IMR-90 (cell line): ENCODE data around the gene RGS5. TPM values are rescaled to one million over a fixed set of nuclear protein-coding genes. Genes with fewer than 3 reads are reported as not detected.

Experiments used
- ATAC-seq: fragments of 200-7000 bp; cut with Tn5 transposase; 2 replicates; pipeline ENCODE4 v1.9.1; 2020; ENCODE audit warnings: low read depth, mild to moderate bottlenecking, moderate library complexity
- BruUV-seq: library from RNA; stranded (reverse); fragments of 400-500 nt; replicated peaks from 2 replicates; lab custom pipeline; 2021; lab: Mats Ljungman, UMichigan
- CTCF ChIA-PET: fragments of 300-600 bp; formaldehyde crosslinking; extraction: SDS; loops from one replicate; lab custom pipeline; 2021; ENCODE audit warnings: antibody characterized with exemption; lab: Yijun Ruan, JAX
- POLR2A ChIA-PET: fragments of 300-600 bp; sonication (Branson Sonifier 250); formaldehyde crosslinking; loops from one replicate; lab custom pipeline; 2022; ENCODE audit warnings: antibody characterized with exemption; ENCODE audit not compliant: unreplicated experiment; lab: Charles Lee
- DNase-seq: peaks from one replicate; pipeline ENCODE4 v3.0.0; 2013
- H2AFZ ChIP-seq: replicated peaks from 2 replicates; pipeline ENCODE3; 2013; ENCODE audit warnings: low read length, mild to moderate bottlenecking; ENCODE audit not compliant: poor library complexity
- H2AK5ac ChIP-seq: 2 replicates; pipeline ENCODE4 v1.6.1; 2013; ENCODE audit warnings: low read depth, low read length, inconsistent platforms
- H2AK9ac ChIP-seq: replicated peaks from 2 replicates; pipeline ENCODE3; 2013; ENCODE audit warnings: mild to moderate bottlenecking, low read depth, low read length, moderate library complexity; ENCODE audit not compliant: poor library complexity
- H2BK120ac ChIP-seq: 2 replicates; pipeline ENCODE4 v1.6.1; 2013; ENCODE audit warnings: low read depth, low read length, inconsistent platforms
- H2BK15ac ChIP-seq: 3 replicates; pipeline ENCODE4 v1.6.1; 2013; ENCODE audit warnings: low read depth, low read length, inconsistent platforms
- H2BK20ac ChIP-seq: 2 replicates; pipeline ENCODE4 v1.6.1; 2013; ENCODE audit warnings: low read depth, mild to moderate bottlenecking, inconsistent platforms, low read length, moderate library complexity
- H2BK5ac ChIP-seq: 2 replicates; pipeline ENCODE4 v1.6.1; 2013; ENCODE audit warnings: mild to moderate bottlenecking, low read depth, low read length, inconsistent platforms; ENCODE audit not compliant: poor library complexity, severe bottlenecking
- H3K14ac ChIP-seq: replicated peaks from 2 replicates; pipeline ENCODE4 v1.6.1; 2013; ENCODE audit warnings: low read depth, low read length, inconsistent platforms
- H3K18ac ChIP-seq: 2 replicates; pipeline ENCODE4 v1.6.1; 2013; ENCODE audit warnings: low read depth, low read length, control low read depth
- H3K23ac ChIP-seq: 2 replicates; pipeline ENCODE4 v1.6.1; 2013; ENCODE audit warnings: low read depth, low read length, inconsistent platforms
- H3K27ac ChIP-seq: 2 replicates; pipeline ENCODE4 v1.5.1; 2013; ENCODE audit warnings: mild to moderate bottlenecking, control low read depth, low read length; ENCODE audit not compliant: insufficient read depth
- H3K27me3 ChIP-seq: 2 replicates; pipeline ENCODE4 v1.6.1; 2013; ENCODE audit warnings: low read length; ENCODE audit not compliant: control insufficient read depth, insufficient read depth
- H3K36me3 ChIP-seq: 2 replicates; pipeline ENCODE4 v1.6.1; 2013; ENCODE audit warnings: low read length, mixed read lengths; ENCODE audit not compliant: control insufficient read depth, insufficient read depth
- H3K4ac ChIP-seq: 2 replicates; pipeline ENCODE4 v1.6.1; 2013; ENCODE audit warnings: low read depth, low read length, inconsistent platforms
- H3K4me1 ChIP-seq: 2 replicates; pipeline ENCODE4 v1.6.1; 2013; ENCODE audit warnings: low read length, mixed read lengths; ENCODE audit not compliant: control insufficient read depth, insufficient read depth
- H3K4me2 ChIP-seq: 2 replicates; pipeline ENCODE4 v1.6.1; 2013; ENCODE audit warnings: low read depth, mild to moderate bottlenecking, control low read depth, low read length, moderate library complexity
- H3K4me3 ChIP-seq: 2 replicates; pipeline ENCODE4 v1.5.1; 2013; ENCODE audit warnings: low read depth, mild to moderate bottlenecking, control low read depth, low read length, moderate library complexity; ENCODE audit not compliant: insufficient read depth
- H3K56ac ChIP-seq: 2 replicates; pipeline ENCODE4 v1.6.1; 2013; ENCODE audit warnings: low read length, inconsistent platforms; ENCODE audit not compliant: insufficient read depth; ENCODE audit errors: extremely low read depth
- H3K79me1 ChIP-seq, 2 experiments: 2 replicates each; pipeline ENCODE4 v1.6.1; 2013; ENCODE audit warnings: low read length in 2 of 2, inconsistent platforms in 1 of 2, low read depth in 1 of 2
- H3K9ac ChIP-seq: 2 replicates; pipeline ENCODE4 v1.6.1; 2013; ENCODE audit warnings: low read depth, low read length, control low read depth
- H3K9me1 ChIP-seq: 2 replicates; pipeline ENCODE4 v1.6.1; 2013; ENCODE audit warnings: low read length, inconsistent platforms; ENCODE audit not compliant: insufficient read depth
- H3K9me3 ChIP-seq: 2 replicates; pipeline ENCODE4 v1.6.1; 2013; ENCODE audit warnings: low read length; ENCODE audit not compliant: control insufficient read depth, insufficient read depth
- H4K20me1 ChIP-seq: 2 replicates; pipeline ENCODE4 v1.6.1; 2013; ENCODE audit warnings: low read length, inconsistent platforms; ENCODE audit not compliant: insufficient read depth
- H4K5ac ChIP-seq: 2 replicates; pipeline ENCODE4 v1.6.1; 2013; ENCODE audit warnings: mild to moderate bottlenecking, low read depth, low read length, control low read depth
- H4K8ac ChIP-seq, 2 experiments: 2 replicates each; pipeline ENCODE4 v1.6.1; 2013; ENCODE audit warnings: low read depth in 2 of 2, low read length in 2 of 2, control low read depth in 1 of 2, inconsistent platforms in 1 of 2
- H4K91ac ChIP-seq: 2 replicates; pipeline ENCODE4 v1.6.1; 2013; ENCODE audit warnings: low read depth, low read length, inconsistent platforms; ENCODE audit not compliant: insufficient read depth
- BHLHE40 ChIP-seq: fragments of 150-350 bp; IDR thresholded peaks from 2 replicates; pipeline ENCODE4 v1.6.1; 2016; ENCODE audit warnings: mild to moderate bottlenecking, low read depth, low read length
- CEBPB ChIP-seq: IDR thresholded peaks from 2 replicates; pipeline ENCODE4 v1.6.1; 2012; ENCODE audit warnings: low read depth, low read length, improper control_type of control experiment
- CHD1 ChIP-seq: IDR thresholded peaks from 2 replicates; pipeline ENCODE4 v1.6.1; 2012; ENCODE audit warnings: low read depth, low read length, improper control_type of control experiment
- MAFK ChIP-seq: IDR thresholded peaks from 2 replicates; pipeline ENCODE4 v1.6.1; 2012; ENCODE audit warnings: low read depth, low read length, improper control_type of control experiment
- RAD21 ChIP-seq: IDR thresholded peaks from 2 replicates; pipeline ENCODE4 v1.6.1; 2012; ENCODE audit warnings: low read length, improper control_type of control experiment
- RCOR1 ChIP-seq: IDR thresholded peaks from 2 replicates; pipeline ENCODE4 v1.6.1; 2012; ENCODE audit warnings: mild to moderate bottlenecking, low read length, improper control_type of control experiment; ENCODE audit not compliant: insufficient replicate concordance
- WGBS, 2 experiments: methylation state at CpG; one replicate each; pipeline versions ENCODE4 v1.1.5 to v1.1.7; 2013; ENCODE audit warnings: missing lambda C conversion rate in 2 of 2; ENCODE audit not compliant: insufficient read length in 1 of 2; ENCODE audit errors: extremely low coverage in 2 of 2; 5-methylcytosine and 5-hydroxymethylcytosine counted together
- dilution Hi-C: fragments of 300-500 bp; cut with HindIII; formaldehyde crosslinking; loops from one replicate; pipeline ENCODE4 v1.14.3; 2018; ENCODE audit warnings: low sequenced_read_pairs; ENCODE audit not compliant: unreplicated experiment
- in situ Hi-C: fragments of 300-500 bp; cut with MboI; formaldehyde crosslinking; loops from 3 replicates; pipeline ENCODE4 v1.14.3; 2019; ENCODE audit warnings: low sequenced_read_pairs, inconsistent platforms, mixed read lengths
- intact Hi-C: fragments of 100-400 bp; cut with micrococcal nuclease; formaldehyde crosslinking; loops from 2 replicates; pipeline ENCODE4 v1.10.0; 2022
- polyA plus RNA-seq, 3 experiments: library from polyadenylated mRNA; depleted of rRNA; stranded (reverse); fragments of >200 nt; gene quantifications; 2 replicates each; pipeline ENCODE4 v1.2.3, GENCODE V29; 2012; ENCODE audit warnings: low replicate concordance in 1 of 3
- total RNA-seq: library from RNA; depleted of rRNA; stranded (reverse); fragments of >200 nt; gene quantifications from 2 replicates; pipeline ENCODE4 v1.2.3, GENCODE V29; 2012
- TF ChIP-seq, protein P1 (sequence below): fragments of 150-350 bp; IDR thresholded peaks from 2 replicates; pipeline ENCODE4 v1.6.1; 2017; ENCODE audit warnings: mild to moderate bottlenecking, antibody characterized with exemption, low read length, low read depth

Gene RGS5
- total and polyA plus RNA-seq, 2 of the 4 experiments (the other 2 are of a cell fraction), result 21.4 to 40.0 TPM

DNA sequence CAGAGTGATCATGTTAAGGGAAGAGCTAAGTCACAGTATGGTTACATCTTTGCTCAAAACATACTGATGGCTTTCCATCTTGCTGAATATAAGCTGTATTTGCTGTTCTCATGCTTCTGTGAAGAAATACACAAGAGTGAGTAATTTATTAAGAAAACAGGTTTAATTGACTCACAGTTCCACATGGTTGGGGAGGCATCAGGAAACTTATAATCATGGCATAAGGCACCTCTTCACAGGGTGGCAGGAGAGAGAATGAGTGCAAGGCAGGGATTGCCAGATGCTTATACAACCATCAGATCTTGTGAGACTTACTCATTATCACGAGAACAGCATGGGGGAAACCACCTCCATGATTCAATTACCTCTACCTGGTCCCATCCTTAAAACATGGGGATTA is 24.4 kb upstream of the RGS5 start:
- Histone ChIP-seq H2BK120ac (no peak overlapping the region), H2BK5ac (no peak overlapping the region), H3K4me2 (no peak overlapping the region), H2AK9ac (no peak overlapping the region), H2BK15ac (no peak overlapping the region), H2BK20ac (no peak overlapping the region), H3K36me3 (no peaks in the 10 kb centered on the region), H3K4ac (no peak overlapping the region), H4K20me1 (no peaks in the 10 kb centered on the region), H3K27me3 (no peaks in the 10 kb centered on the region), H2AK5ac (no peak overlapping the region), H3K4me1 (peaks cover 1% of the 10 kb centered on the region), H4K8ac (no peak overlapping the region), H3K9ac (no peak overlapping the region), H3K56ac (no peak overlapping the region), H4K91ac (no peak overlapping the region), H3K27ac (no peak overlapping the region), H4K5ac (no peak overlapping the region), H3K18ac (no peak overlapping the region), H3K9me3 (no peaks in the 10 kb centered on the region), H3K23ac (no peak overlapping the region), H3K79me1 (no peaks in the 10 kb centered on the region), H3K14ac (no peak overlapping the region), H2AFZ (no peak overlapping the region), H3K4me3 (no peak overlapping the region), H3K9me1 (peaks cover 2% of the 10 kb centered on the region; the same call in 1 of the 2 replicates)
- no peak for DNase-seq
- no CpG with 5 or more reads among the region's 1 CpG for WGBS, 2 experiments
- dilution Hi-C loops (no loop called here), intact Hi-C loops (no loop called here), in situ Hi-C loops (no loop called here)
- POLR2A ChIA-PET, result no interaction called here
- ATAC-seq, result no peak
- BruUV-seq, result no TSS peak
- CTCF ChIA-PET, result no interaction called here
- no peak for TF ChIP-seq MAFK
- no peak for TF ChIP-seq RCOR1
- TF ChIP-seq, protein P1, sequence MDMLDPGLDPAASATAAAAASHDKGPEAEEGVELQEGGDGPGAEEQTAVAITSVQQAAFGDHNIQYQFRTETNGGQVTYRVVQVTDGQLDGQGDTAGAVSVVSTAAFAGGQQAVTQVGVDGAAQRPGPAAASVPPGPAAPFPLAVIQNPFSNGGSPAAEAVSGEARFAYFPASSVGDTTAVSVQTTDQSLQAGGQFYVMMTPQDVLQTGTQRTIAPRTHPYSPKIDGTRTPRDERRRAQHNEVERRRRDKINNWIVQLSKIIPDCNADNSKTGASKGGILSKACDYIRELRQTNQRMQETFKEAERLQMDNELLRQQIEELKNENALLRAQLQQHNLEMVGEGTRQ, result no peak
- no peak for TF ChIP-seq CHD1
- TF ChIP-seq CEBPB, result no peak
- TF ChIP-seq RAD21, result no peak
- TF ChIP-seq BHLHE40, result no peak
